ENCODE data around the gene SPRR2F.
"Not testable (repeated sequence)": the region's sequence is repeated elsewhere in the genome, so short reads cannot be mapped to it uniquely, and the experiment has no call there.

The SPRR2F gene

GRCh38 chr1:153113416-153113815 lies at the start of gene SPRR2F:
Gene SPRR2F, minus strand, starts transcription at chr1:153113516. Its CDS starts 783 bp downstream, at chr1:153112733.
- no peak within 1 kb of the TSS for H3K4me3 Mint-ChIP-seq
- H3K27me3 Mint-ChIP-seq, result peaks cover 28% of the 10 kb centered on the region
- H3K9me3 Mint-ChIP-seq, result no peaks in the 10 kb centered on the region
- no peak within 1 kb of the TSS for H3K27ac Mint-ChIP-seq
- no peaks in the 10 kb centered on the region for H3K36me3 Mint-ChIP-seq
- no peaks in the 10 kb centered on the region for H3K4me1 Mint-ChIP-seq

- Mint-ChIP-seq H3K27me3 (peaks cover 11% of the 10 kb centered on the region), H3K4me3 (no peak overlapping the region)
Measured at GRCh38 chr1:153155541-153155940, 42.2 kb upstream of the SPRR2F start.

GRCh38 chr1:153152481-153152880 lies 39.2 kb upstream of the SPRR2F start:
- Mint-ChIP-seq H3K4me3 (no peak overlapping the region), H3K27ac (no peak overlapping the region), H3K4me1 (no peaks in the 10 kb centered on the region), H3K36me3 (peaks cover 2% of the 10 kb centered on the region), H3K9me3 (peaks cover 4% of the 10 kb centered on the region), H3K27me3 (peaks cover 9% of the 10 kb centered on the region)

More at GRCh38 chr1:153155541-153155940, 42.2 kb upstream of the SPRR2F start:
- Mint-ChIP-seq H3K4me1 (no peaks in the 10 kb centered on the region), H3K27ac (no peak overlapping the region), H3K9me3 (peaks cover 12% of the 10 kb centered on the region), H3K36me3 (peaks cover 2% of the 10 kb centered on the region)

GRCh38 chr1:153150846-153151245 lies 37.5 kb upstream of the SPRR2F start, which contains the start of gene SPRR2G:
Gene SPRR2G, minus strand, starts transcription at chr1:153150890. Its CDS starts 780 bp downstream, at chr1:153150110.
- no peak within 1 kb of the TSS for H3K4me3 Mint-ChIP-seq
- no peak within 1 kb of the TSS for H3K27ac Mint-ChIP-seq
- H3K9me3 Mint-ChIP-seq, result no peaks in the 10 kb centered on the region
- no peaks in the 10 kb centered on the region for H3K4me1 Mint-ChIP-seq
- peaks cover 10% of the 10 kb centered on the region for H3K27me3 Mint-ChIP-seq
- H3K36me3 Mint-ChIP-seq, result no peaks in the 10 kb centered on the region

- no peaks in the 10 kb centered on the region for H3K36me3 Mint-ChIP-seq
- peaks cover 20% of the 10 kb centered on the region for H3K27me3 Mint-ChIP-seq
- H3K4me1 Mint-ChIP-seq, result no peaks in the 10 kb centered on the region
- no peak overlapping the region for H3K4me3 Mint-ChIP-seq
- no peaks in the 10 kb centered on the region for H3K9me3 Mint-ChIP-seq
- H3K27ac Mint-ChIP-seq, result no peak overlapping the region
Measured at GRCh38 chr1:153141377-153141776, 28.1 kb upstream of the SPRR2F start.

- no peak overlapping the region for H3K27ac Mint-ChIP-seq
- H3K27me3 Mint-ChIP-seq, result peaks cover 19% of the 10 kb centered on the region
- no peaks in the 10 kb centered on the region for H3K36me3 Mint-ChIP-seq
- no peaks in the 10 kb centered on the region for H3K4me1 Mint-ChIP-seq
- H3K4me3 Mint-ChIP-seq, result no peak overlapping the region
- H3K9me3 Mint-ChIP-seq, result no peaks in the 10 kb centered on the region
Measured at GRCh38 chr1:153140484-153140883, 27.2 kb upstream of the SPRR2F start.

- Mint-ChIP-seq H3K36me3 (no peaks in the 10 kb centered on the region), H3K27ac (no peak overlapping the region), H3K27me3 (peaks cover 36% of the 10 kb centered on the region), H3K4me1 (no peaks in the 10 kb centered on the region), H3K4me3 (no peak overlapping the region), H3K9me3 (no peaks in the 10 kb centered on the region)
Measured at GRCh38 chr1:153133743-153134142, 20.4 kb upstream of the SPRR2F start.

- Mint-ChIP-seq H3K9me3 (no peaks in the 10 kb centered on the region), H3K4me1 (no peaks in the 10 kb centered on the region), H3K27ac (no peak overlapping the region), H3K36me3 (no peaks in the 10 kb centered on the region), H3K4me3 (no peak overlapping the region), H3K27me3 (peaks cover 36% of the 10 kb centered on the region)
Measured at GRCh38 chr1:153133267-153133666, 20.0 kb upstream of the SPRR2F start.

GRCh38 chr1:153128688-153129087 lies 15.4 kb upstream of the SPRR2F start:
- Mint-ChIP-seq H3K27me3 (peaks cover 23% of the 10 kb centered on the region), H3K9me3 (peaks cover 15% of the 10 kb centered on the region)
- not testable (repeated sequence) for H3K4me3 Mint-ChIP-seq, H3K27ac Mint-ChIP-seq, H3K4me1 Mint-ChIP-seq, H3K36me3 Mint-ChIP-seq

- Mint-ChIP-seq H3K4me3 (no peak overlapping the region), H3K27ac (no peak overlapping the region), H3K36me3 (peaks cover 4% of the 10 kb centered on the region), H3K27me3 (peaks cover 22% of the 10 kb centered on the region), H3K4me1 (no peaks in the 10 kb centered on the region), H3K9me3 (peaks cover 15% of the 10 kb centered on the region)
Measured at GRCh38 chr1:153127296-153127695, 14.0 kb upstream of the SPRR2F start.

- Mint-ChIP-seq H3K36me3 (peaks cover 6% of the 10 kb centered on the region), H3K4me1 (no peaks in the 10 kb centered on the region), H3K27ac (no peak overlapping the region), H3K9me3 (peaks cover 15% of the 10 kb centered on the region), H3K27me3 (peaks cover 18% of the 10 kb centered on the region), H3K4me3 (no peak overlapping the region)
Measured at GRCh38 chr1:153125536-153125935, 12.2 kb upstream of the SPRR2F start.

GRCh38 chr1:153123793-153124192 lies 10.5 kb upstream of the SPRR2F start:
- not testable (repeated sequence) for H3K4me3 Mint-ChIP-seq, H3K27ac Mint-ChIP-seq, H3K4me1 Mint-ChIP-seq, H3K36me3 Mint-ChIP-seq
- Mint-ChIP-seq H3K9me3 (peaks cover 15% of the 10 kb centered on the region), H3K27me3 (peaks cover 16% of the 10 kb centered on the region)

- H3K4me3 Mint-ChIP-seq, result no peak overlapping the region
- peaks cover 6% of the 10 kb centered on the region for H3K36me3 Mint-ChIP-seq
- no peaks in the 10 kb centered on the region for H3K4me1 Mint-ChIP-seq
- H3K9me3 Mint-ChIP-seq, result peaks cover 15% of the 10 kb centered on the region
- H3K27me3 Mint-ChIP-seq, result peaks cover 19% of the 10 kb centered on the region
- no peak overlapping the region for H3K27ac Mint-ChIP-seq
Measured at GRCh38 chr1:153122831-153123421, 9.6 kb upstream of the SPRR2F start.

GRCh38 chr1:153120945-153121344 lies 7.6 kb upstream of the SPRR2F start:
- H3K4me3 Mint-ChIP-seq, result no peak overlapping the region

GRCh38 chr1:153119491-153119971 lies 6.2 kb upstream of the SPRR2F start:
- peaks cover 33% of the 10 kb centered on the region for H3K27me3 Mint-ChIP-seq
- peaks cover 2% of the 10 kb centered on the region for H3K36me3 Mint-ChIP-seq

More at GRCh38 chr1:153120945-153121344, 7.6 kb upstream of the SPRR2F start:
- H3K27ac Mint-ChIP-seq, result no peak overlapping the region
- peaks cover 6% of the 10 kb centered on the region for H3K36me3 Mint-ChIP-seq
- H3K4me1 Mint-ChIP-seq, result no peaks in the 10 kb centered on the region
- H3K27me3 Mint-ChIP-seq, result peaks cover 27% of the 10 kb centered on the region
- H3K9me3 Mint-ChIP-seq, result peaks cover 14% of the 10 kb centered on the region

GRCh38 chr1:153115264-153115663 lies 1.9 kb upstream of the SPRR2F start:
- not testable (repeated sequence) for H3K27ac Mint-ChIP-seq, H3K36me3 Mint-ChIP-seq, H3K9me3 Mint-ChIP-seq, H3K4me3 Mint-ChIP-seq, H3K4me1 Mint-ChIP-seq
- H3K27me3 Mint-ChIP-seq, result peaks cover 32% of the 10 kb centered on the region

More at GRCh38 chr1:153119491-153119971, 6.2 kb upstream of the SPRR2F start:
- no peak overlapping the region for H3K27ac Mint-ChIP-seq
- H3K4me1 Mint-ChIP-seq, result no peaks in the 10 kb centered on the region
- no peaks in the 10 kb centered on the region for H3K9me3 Mint-ChIP-seq
- H3K4me3 Mint-ChIP-seq, result no peak overlapping the region

- not testable (repeated sequence) for H3K4me3 Mint-ChIP-seq, H3K4me1 Mint-ChIP-seq, H3K9me3 Mint-ChIP-seq, H3K36me3 Mint-ChIP-seq, H3K27ac Mint-ChIP-seq
- H3K27me3 Mint-ChIP-seq, result peaks cover 20% of the 10 kb centered on the region
Measured at GRCh38 chr1:153112454-153112853, 862 bp downstream of the SPRR2F start.

All from activated naive CD4-positive, alpha-beta T cell treated with anti-CD3 and anti-CD28 coated beads, Interleukin-2, amount 50 U/mL, for 24 hours (primary cell).